Fibroblast of the conjunctiva (primary cell): ENCODE data around the gene MEN1.

ENCODE experiments used
- DNase-seq: peaks from one replicate; pipeline ENCODE4 v3.0.0-alpha.2; 2010; ENCODE audit warnings: low read depth

Gene MEN1

DNA sequence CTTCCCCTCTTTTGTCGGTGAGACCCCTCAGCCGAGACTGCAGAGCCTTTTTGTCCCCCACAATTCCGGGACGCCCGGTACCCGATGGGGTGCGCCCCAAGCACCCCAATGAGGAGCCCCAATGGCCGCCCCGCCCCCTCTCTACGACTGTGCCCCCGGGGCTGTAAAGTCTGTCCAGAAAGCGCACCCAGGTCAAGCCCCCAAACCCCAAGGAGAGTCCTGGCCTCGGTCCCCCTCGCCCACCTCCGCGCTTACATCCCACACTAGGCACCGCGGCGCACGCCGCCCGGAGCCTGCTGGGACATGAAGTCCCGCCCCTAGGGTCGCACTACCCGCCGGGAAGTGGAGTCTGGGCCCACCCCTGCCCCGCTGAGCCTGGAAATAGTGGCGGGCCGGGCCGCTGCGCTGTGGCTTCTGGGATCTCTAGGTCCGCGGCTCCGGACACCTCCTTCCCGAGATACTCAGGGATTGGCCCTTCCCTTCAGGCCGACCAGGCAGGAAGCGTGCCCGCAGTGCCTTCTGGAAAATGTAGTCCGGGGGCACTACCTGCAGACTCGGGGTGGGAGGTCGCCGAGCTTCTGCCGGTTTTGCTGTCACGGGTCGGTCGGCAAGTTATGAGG lies at the start of gene MEN1:
TSS of gene MEN1 (minus strand) at position 281 of the 620 bp plus-strand sequence. CDS start 442 bp downstream, outside the sequence.
- DNase-seq, result peak; percentile 90

DNA sequence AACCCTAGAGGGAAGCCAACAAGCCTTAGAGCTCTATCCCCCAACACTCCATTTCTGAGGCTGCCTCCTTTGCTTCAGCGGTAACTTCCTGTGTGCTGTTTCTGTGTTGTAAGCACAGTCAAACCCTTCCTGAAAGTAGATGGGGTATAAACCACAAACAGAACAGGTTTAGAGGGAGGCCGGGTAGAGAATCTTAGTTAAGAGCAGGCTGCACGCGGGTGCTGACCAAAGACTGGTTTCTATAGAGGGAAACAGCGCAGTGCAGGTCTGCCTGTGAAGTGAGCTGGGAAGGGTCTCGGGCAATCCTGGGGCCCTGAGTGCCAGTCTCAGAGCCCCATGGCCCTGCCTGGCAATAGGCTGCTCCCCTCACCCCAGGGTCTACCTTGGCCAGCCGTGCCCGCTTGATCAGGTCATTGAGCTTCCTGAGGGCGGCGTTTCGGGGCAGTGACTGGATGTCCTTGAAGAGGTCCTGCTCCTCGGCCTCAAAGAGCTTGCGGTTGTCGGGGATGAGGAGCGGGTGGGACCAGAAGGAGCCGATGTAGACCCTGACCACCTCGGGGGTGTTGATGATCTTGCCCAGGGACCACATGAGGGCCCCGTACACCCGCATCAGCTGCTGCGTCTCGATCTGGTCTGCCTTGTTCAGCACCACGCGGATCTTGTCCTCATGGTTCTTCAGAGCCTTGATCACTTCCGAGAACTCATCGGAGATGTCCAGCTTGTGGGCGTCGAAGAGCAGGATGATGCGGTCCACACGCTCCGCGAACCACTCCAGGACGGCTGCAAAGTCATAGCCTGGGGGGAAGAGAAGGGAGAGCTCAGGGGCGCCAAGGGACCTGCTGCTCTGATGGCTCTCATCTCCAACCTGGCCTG lies 49.4 kb upstream of the MEN1 start:
- DNase-seq, result no peak

DNA sequence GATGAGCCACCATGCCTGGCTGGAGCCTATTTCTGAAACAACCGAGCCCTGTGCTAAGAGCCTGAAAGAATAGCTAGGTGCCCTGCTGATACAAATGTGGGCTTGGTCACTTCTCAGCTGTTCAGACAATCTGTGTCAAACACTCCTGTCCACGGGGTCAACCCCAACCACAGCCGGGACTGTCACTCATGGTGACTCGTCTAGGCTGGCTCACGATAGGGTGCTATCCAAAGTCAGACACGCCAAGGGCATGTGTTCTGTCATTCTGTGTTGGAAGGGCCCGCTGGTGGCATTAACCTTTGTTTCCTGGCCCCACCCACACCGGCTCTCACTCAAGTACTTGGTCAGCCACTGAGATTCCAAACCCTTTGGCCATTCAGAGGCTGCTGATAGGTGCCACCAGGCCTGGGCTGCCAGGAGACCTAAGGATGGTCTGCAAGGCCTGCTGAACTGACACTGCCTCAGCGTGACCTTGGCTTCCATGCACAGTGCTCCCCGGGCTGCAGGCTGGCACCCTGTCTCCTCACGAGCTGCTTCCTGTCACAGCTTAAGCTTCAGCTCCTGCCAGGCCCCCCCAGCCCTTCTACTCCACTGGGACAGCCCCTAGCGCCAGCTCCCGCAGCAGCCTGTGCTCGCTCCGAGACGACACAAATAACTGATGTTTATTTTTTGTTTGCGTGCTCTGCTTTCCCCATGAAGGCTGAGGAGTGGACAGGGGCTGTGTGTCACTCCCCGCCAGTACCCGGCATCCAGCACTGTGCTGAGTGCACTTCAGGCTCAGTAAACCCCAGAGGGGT lies 48.3 kb upstream of the MEN1 start:
- DNase-seq, result no peak

DNA sequence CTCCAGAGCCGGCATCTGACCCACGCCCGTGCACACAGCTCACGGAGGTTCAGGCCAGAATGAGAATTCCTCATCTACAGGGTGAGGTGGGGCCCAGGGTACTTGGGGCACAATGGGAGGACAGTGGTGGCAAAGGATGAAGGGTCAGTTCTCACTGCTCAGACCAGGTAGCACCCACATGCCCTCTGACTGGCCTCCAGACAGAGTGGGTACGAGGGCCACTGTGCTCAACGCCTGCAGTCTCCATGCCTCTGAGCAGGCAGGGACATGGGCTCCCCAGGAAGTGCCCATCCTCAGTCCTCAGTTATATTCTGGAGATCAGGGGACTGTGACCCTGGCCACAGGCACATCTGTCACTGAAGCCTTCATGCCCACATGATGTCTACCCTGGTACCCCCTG lies 47.1 kb upstream of the MEN1 start:
- no peak for DNase-seq

DNA sequence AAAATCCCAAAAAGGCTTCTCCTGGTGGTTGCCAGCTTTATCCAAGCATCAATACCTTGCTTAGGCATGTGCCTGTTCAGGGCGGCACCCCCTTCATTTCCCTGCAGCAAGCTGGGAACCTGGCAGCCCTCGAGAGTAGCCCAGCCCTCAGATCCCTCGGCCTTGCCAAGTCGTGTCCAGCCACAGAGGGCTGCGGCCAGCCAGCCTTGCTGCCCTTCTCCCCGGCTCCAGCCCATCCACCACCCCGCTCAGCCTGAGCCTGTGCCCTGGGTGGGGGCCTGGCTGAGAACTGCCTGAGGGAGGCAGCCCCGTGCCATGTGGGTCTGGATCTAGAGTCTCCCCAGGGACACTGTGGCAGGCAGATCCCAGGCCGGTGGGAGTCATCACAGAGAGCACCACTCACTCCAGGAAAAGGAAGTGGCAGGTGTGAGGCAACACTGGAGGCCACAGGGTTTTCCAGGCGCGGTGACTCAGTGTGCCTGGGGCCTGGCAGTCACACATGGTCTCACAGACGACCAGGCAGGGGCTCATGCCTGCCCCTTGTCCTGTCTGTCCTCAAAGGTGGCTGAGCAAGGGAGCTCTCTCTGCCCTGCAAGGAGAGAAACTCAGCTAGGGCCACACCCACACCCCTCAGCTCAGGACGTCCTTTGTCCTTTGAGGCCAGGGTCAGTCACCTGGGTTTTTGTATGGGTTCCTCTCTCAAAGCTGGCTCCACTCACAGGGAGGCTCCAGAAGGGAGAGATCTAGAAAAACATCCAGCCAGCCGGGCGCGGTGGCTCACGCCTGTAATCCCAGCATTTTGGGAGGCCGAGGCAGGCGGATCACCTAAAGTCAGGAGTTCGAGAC lies 46.3 kb upstream of the MEN1 start:
- no peak for DNase-seq

DNA sequence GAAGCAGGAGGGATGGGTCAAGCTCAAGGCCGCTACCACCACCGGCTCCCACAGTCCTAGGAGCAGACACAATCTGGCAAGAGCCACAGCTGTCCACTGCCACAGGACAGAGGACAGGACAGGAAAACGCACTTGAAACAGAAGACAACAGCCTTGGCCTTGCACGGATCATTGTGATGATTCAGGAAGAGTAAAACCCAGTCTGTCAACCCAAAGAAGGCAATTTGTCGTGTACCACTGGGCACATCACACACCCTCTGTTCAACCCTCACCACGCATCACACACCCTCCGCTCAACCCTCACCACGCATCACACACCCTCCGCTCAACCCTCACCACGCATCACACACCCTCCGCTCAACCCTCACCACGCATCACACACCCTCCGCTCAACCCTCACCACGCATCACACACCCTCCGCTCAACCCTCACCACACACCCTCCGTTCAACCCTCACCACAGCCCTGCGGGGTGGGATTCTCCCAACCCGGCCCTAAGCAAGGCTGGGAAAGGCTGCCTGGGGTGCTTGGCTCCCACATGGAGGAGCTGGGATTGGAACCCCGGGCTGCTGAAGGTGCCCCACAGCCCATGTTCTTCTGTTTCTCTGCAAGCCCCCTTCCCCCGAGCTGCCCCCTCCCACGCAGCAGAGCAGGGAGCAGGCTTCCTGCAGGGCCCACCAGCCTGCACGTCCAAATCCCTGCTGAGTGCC lies 45.4 kb upstream of the MEN1 start:
- DNase-seq, result no peak

DNA sequence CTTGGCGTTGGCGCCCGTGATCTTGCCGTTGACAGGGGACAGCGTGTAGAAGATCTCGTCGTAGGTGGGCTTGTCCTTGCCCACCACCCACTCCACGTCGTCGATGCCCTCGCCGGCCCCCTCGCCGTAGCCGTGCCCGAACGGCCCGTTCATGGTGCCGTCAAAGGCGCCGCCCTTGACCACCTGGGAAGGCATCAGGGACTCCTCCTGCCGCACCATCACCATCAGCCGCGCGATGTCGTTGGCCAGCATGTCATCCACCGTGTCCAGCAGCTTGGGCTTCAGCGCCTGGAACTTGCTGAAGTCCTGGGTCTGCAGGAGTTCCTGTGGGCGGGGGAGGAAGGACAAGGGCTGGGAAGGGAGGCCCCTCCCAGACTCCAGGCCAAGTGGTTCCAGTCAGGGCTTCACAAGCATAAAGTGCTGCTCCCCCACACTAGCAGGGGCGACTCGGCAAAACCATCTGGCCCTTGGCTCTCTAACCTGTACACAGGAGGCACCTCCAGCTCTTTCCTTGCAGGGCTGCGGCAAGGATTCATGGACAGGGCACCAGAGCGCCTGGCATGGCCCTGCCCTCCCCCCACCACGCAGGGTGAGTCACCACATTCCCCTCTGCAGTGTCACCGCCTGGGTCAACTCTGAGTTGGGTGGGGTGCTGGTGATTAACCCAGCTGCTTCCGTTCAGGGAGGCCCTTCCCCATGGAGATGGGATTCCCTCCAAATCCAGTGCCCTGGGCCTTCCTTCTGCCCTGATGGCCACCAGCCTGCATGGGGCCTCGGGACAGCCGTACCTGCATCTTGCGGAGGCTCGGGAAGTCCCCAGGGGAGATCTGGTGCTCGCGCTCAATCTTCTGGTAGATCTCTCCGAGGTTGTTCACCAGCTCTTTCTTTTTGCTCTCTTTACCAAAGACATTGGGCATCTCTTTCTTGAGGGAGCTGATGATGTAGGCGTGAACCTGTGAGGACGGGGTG lies 44.5 kb upstream of the MEN1 start:
- DNase-seq, result peak; percentile 84

DNA sequence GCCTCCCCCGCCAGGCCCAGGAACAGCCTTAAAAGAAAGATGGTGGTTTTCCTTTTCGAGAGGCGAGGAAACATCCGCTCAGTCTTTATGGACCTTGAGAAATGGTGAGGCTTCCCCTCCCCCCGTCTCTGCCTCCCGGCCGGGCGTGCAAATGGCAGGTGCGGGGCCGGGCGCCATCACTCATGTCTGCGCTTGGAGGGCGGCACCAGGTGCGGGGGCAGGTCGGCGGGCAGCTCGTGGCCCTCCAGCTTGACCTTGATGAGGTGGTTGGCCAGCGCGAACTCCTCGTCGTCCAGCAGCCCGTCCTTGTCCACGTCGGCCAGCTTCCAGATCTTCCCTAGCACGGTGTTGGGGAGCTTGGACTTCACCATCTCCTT lies 43.8 kb upstream of the MEN1 start:
- DNase-seq, result no peak

DNA sequence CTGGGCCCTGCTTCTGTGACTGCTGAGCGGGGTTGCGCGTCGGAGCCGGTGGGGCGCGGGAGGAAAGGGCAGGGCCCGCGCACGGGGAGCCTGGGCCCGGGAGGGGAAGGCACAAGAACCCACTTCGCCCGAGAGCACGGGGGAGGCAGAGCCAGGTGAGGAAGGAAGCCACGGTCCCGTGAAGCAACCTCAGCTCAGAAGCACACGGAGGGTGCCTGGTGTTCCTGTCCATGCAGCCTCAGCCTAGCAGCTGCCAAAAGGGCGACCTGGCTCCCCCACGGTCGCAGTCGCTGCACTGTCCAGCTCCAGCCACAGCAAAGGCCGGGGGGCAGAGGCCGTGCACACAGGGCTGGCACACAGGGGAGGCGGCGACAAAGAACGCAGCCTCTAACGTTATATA lies 43.4 kb upstream of the MEN1 start:
- DNase-seq, result no peak

DNA sequence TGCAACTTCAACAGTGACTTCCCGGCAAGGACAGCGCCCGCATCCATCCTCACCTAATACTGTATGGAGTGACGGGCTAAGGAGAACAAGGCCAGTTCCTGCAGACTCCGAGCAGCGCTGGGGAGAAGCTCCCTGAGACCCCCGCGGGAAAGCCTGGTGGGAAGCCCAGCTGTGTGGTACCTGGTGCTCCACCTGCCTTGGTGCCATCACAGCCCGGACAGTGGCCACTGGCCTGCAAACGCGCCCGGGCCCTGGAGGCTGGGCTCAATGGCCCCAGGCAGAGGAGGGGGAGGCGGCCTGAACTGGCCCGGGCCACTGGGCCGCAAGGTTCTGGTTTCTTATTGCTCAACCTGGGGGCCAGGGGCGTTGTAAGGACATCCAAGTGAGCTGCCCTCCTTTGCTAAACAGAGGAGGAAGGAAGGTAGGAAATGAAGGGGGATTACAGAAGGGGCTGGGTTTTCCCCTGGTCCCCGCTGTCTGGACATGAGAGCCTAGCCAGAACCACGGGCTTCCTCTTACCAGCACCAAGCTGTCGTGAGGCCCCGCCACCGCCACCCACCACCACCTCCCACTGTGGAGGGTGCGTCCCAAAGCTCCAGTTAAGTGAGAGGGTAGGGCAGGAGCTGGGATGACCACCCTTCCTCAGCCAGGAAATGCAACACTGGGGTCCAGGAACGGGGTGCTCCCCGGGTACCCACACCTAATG lies 42.6 kb upstream of the MEN1 start:
- no peak for DNase-seq

DNA sequence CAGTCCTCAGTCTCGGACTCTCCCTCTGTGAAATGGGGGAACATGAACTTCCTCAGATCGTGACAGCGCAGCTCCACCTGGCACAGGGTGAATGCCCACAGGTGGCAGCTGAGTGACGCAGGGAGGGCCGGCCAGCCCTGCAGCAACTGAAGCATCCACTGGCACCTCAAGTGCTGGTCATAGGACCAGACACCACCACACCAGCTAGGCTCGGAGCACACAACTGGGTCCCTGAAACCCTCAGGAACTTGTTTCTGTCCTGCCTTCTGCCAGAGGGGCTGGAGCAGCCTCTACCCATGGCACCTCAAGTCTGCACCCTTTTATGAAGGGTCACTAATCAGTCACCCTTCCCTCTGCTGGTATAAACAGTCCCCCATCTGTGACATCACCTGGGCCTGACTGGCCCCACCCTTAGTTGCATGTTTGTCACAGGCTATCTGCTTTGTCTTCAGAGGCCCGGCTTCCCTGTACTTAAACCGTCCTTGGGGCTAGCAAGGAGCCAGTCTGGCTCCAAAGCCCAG lies 41.5 kb upstream of the MEN1 start:
- no peak for DNase-seq

DNA sequence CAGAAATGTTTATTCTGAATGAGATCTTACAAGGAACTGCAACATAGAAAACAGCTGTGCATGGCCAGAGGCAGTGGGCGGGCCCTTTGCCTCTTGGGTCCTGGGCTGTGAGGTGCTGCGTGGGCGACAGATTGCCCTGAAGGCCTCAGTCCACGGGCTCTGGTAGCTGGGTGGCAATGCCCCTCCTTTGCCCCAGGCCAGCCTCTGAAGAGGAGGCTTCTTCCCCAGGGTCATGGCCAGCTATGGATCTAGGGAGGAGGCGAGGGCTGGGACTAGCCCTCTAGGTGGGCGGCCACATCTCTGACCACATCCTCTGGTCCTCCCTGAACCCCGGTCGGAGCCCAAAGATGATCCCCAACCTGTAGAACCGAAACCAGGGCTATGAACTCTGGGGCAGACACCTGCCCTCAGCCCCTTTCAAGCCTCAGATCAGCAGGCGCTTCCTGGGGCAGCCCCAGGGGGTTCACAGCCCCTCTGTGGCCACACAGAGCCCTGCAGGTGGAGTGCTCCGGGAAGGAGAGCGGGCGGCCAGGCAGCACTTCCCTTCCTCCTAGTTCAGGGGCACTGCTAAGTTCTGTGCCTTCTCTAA lies 40.7 kb upstream of the MEN1 start:
- no peak for DNase-seq

DNA sequence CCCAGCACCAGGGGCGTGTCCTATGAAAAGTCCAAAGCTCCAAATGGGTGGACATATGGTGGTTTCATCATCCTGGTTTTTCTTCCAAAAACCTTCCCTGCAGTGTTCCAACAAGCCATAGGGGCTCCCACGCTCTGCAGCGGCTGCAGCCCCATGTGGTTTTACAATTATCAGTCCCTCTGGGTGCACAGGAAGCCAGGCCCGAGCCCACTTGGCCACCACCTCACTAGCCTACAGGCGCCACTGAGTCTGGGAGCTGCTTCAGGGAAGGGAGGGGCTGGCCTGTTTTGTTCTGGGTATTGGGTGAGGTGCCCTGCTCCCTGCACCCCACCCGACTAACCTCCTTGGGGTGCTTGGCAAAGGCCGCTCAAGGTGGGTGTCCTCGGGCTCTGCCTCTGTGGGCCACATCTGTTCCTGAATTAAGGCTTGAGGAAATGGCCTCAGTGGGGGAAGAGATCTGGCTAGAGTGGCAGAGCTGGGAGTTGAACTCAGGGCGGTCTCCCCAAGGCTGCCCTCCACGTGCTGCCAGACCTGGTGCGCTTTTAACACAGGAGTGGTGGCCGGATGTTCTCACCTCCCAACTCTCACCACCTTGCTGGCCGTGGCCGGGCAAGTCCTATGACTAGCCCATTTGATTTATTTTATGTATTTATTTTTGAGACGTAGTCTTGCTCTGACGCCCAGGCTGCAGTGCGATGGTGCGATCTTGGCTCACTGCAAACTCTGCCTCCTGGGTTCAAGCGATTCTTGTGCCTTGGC lies 39.4 kb upstream of the MEN1 start:
- DNase-seq, result peak; percentile 26

DNA sequence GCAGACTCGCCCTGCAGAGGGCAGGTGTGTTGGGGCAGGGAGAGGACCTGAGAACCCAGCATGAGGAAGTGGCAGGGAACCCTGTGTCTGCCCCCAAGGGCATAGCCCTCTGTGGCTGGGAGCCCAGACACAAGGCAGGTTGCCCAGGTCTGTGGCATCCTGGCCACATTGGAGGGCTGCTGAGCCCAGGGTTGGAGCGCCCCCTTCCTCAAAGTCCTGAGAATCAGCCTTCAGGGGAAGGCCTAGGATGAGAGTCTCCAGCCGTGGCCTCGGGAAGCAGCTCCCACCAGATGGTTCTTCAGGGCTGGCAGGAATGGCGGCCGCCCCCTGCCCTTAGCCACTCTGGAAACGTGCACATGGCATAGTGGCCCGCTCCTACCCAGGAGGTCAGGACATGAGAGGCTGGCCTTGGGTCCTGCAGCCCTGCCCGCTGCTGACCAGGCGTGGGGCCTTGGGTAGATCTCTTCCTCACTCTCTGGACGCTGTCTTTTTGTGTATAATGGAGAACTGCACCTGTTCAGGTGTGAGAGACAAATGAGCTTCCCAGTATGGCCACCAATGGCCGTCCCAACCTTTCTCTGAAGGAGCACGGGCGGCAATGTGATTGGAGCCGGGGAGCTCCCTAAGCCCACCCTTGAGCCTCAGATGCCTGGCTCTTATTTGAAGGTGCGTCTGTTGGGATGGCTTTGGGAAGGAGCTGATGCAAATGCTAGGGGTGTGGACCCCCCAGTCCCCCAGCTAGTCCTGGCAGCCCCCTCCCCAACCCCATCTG lies 38.7 kb upstream of the MEN1 start:
- DNase-seq, result no peak

DNA sequence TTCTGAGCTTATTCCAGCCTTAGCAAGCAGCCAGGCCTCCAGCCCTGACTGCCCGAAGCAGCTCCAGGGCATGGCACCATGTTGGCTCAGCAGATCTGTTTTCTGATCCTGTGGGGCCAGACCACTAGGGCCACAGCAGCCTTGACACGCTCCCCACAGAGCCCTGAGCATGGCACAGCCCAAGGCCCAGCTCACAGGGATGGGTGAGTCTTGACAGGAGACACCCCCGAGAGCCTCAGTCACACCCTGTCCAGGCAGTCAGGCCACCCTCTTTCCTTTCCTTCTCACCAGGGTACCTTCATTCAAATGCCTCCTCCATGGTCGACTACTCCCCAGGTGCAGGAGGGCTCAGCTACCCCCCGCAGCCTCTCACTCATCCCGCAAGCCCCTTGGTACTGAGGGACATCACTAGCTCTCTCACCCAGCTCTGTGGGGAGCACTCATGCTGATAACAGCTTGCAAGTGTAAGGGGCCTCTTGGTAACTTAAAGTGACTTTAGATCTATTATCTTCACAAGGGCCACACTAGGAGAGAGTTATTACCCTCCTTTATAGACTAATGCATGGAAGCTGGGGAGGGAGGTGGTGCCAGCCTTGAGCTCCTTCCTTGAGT lies 38.0 kb upstream of the MEN1 start:
- DNase-seq, result no peak

DNA sequence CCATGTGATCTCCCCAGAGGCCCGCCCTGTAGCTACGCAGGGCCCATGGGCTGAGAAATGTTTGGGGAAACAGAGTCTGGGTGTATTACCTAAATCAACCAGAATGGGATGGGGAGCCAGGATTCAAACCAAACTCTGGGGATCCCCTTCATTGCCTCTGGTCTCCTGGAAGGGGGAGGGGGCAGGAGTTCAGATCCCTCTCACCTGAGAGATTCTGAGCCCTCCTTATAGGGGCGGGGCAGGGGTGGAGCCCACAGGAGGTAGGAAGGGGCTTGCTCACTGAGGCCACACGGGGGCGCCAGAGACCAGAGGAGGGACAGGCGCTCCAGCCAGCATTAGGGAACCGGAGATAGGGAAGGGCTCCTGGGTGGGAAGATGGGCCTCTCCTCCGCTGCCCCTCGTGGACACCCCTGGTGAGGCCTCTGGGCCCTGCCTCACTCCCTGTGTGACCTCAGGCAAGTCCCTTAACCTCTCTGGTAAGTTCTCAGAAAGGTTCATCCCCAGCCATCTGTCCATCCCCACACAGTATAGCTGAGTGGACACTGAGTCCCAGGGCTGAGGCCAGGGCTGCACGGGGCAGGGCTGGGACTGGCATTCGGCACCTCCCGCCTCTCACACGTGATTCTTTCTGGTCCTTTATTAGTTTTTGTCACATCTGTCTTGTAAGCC lies 36.8 kb upstream of the MEN1 start:
- peak; percentile 81 for DNase-seq
